Peyer's patch (tissue), 4 donors: Measurements from ENCODE around the gene ARSI.

Source experiments
- CTCF ChIP-seq, 6 experiments: fragments of 450-650 bp in 4 of 6; fragments of 200-600 bp in 2 of 6; sonication (generic) in 1 of 6; IDR thresholded peaks; one replicate each; pipeline ENCODE4 v1.5.1; 2017 to 2019; ENCODE audit warnings: antibody characterized with exemption in 6 of 6, mild to moderate bottlenecking in 3 of 6, moderate library complexity in 1 of 6
- POLR2A ChIP-seq, 2 donors: fragments of 450-650 bp; IDR thresholded peaks; one replicate each; pipeline ENCODE4 v1.5.1; 2017; ENCODE audit warnings: antibody characterized with exemption in 2 of 2, mild to moderate bottlenecking in 2 of 2, moderate library complexity in 2 of 2

GRCh38 chr5:150298701-150299451 lies 3.8 kb downstream of the ARSI start:
- TF ChIP-seq CTCF (IDR thresholded peaks at IDR 0.05) (no peak), POLR2A (IDR thresholded peaks at IDR 0.05) (no peak)
